Stimulated activated CD4-positive, alpha-beta T cell treated with anti-CD3 and anti-CD28 coated beads, Interleukin-12 subunit alpha, Interleukin-12 subunit beta, amount 100 ng/mL, for 24 hours (primary cell): ENCODE data around the gene WFDC1.

Experiments
- DNase-seq, 2 experiments: peaks; one replicate each; pipeline ENCODE4 v3.0.0-alpha.2; 2020; ENCODE audit warnings: low read depth in 2 of 2

The WFDC1 gene

DNA sequence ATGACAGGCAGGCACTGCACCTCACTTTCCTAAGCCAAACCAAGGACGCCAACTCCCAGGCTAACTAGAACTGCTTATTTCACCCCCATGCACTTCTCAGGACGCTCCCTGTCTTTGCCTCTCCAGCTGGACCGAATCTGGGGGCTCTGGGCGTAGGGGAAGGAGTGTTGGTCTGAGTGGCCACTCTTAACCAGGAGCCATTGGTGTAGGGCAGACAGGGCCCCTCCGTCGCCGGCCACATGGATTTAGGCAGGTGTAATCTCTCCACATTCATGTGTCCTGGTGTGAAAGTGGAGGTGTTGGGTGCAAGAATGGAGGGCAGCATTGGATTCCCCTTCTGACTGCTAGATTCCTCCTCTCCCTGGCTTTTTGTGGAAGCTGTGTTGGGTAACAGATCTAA, 83.4 kb downstream of the WFDC1 start:
- no peak for DNase-seq

DNA sequence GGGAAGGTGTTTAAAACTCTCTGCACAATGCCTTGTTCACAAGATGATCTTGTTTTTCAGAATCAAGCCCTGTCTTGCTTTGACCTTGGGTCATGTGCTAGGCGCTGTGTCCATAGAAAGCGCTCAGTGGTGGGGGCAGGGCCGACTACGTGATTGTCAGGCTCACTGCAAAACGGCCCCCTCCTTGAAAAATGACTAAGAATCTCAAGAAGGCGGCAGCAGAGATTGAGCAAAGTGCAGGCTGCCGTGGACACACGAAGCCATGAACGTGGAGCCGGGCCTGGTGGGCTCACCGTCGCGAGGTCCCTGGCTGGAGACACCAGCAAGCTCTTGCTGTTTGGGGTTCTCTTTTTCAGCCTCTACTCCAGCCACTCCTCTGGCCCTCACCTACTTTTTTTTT, 83.9 kb downstream of the WFDC1 start:
- DNase-seq, result no peak

DNA sequence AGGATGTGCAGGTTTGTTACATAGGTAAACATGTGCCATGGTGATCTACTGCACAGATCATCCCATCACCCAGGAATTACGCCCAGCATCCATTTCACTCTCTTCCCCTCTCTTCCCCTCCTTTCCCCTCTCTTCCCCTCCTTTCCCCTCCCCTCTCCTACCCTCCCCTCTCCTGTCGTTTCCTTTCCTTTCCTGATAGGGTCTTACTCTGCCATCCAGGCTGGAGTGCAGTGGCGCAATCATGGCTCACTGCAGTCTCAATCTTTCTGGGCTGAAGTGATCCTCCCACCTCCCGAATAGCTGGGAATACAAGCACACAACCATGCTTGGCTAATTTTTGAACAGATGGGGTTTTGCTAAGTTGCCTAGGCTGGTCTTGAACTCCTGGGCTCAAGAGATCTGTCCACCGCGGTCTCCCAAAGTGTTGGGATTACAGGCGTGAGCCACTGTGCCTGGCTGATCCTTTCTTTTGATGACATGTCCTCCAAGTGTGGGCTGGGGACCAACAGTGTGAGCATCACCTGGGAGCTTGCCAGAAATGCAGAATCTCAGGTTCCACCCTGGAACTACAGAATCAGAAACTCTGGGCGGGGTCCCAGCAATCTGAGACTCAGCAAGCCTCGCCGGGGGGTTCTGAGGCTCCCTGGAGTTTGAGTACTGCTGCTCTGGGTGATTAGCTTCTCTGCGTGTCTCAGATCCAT, 84.5 kb downstream of the WFDC1 start:
- no peak for DNase-seq
